HG02623 (cell line): ENCODE results near the gene SRGAP1.
"Not testable (repeated sequence)": the region's sequence is repeated elsewhere in the genome, so short reads cannot be mapped to it uniquely, and the experiment has no call there.

Source experiments
- ATAC-seq: cut with Tn5 transposase; IDR thresholded peaks from one replicate; pipeline ENCODE4 v1.9.1; 2021; ENCODE audit warnings: moderate library complexity; ENCODE audit not compliant: unreplicated experiment

SRGAP1 gene

DNA sequence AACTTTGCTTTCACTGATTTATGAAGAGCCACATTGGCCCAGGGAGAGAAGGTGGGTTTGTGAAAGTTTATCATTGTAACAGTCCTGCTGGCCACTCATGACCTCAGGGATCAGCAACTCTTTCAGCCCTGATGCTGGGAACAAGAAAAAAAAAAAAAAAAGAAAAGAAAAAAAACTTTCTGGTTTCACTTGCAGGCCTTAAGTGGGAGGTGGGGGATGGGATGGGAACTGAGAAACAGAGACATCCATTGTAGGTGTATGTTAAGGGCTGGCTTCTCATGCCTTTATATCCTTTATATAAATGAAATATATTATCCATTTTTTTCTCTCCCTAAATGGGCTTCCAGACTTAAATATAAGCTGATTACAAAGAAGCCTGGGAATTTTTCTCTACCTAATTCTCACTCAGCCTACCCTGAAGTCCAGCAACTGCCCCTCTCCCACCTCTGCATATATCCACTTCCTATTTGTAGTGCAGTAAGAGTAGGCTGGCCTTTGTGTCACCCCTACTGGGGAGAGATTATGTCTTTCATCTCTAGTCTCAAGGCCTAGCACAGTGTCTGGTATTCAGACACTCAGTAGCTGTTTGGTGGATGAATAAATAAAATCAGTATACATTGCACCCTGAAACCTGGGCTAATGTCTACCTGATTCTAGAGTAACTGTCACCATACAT is 190.5 kb downstream of the SRGAP1 start:
- no peak for ATAC-seq

GRCh38 chr12:64036414-64036813 is 191.9 kb downstream of the SRGAP1 start:
- ATAC-seq: no peak

DNA sequence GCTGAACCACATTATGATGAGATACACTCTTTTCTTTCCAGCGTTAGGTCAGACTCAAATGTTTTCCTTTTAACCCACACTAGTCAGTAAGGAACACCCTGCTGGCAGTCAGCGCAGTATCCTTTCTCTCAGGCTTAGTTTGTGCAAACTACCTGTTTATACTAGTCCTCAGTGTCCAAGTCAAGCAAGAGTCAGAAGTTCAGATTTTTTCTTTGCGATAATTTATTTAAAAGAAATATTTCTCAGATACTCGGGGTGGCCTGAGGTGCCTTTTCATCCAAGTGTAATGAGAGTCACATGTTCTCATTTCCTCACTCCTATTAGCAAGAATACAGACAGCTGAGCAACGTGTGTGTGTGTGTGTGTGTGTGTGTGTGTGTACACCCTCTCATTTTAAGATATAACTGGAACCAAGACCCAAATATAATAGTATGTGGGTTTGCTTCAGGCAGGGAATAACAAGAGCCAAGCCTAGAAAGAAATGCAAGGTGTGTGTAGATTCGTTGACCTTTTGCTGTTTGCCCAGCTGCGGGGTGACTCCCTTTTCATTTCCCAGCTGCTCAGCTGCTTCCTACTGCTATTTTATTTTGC is 194.9 kb downstream of the SRGAP1 start:
- no peak for ATAC-seq

DNA sequence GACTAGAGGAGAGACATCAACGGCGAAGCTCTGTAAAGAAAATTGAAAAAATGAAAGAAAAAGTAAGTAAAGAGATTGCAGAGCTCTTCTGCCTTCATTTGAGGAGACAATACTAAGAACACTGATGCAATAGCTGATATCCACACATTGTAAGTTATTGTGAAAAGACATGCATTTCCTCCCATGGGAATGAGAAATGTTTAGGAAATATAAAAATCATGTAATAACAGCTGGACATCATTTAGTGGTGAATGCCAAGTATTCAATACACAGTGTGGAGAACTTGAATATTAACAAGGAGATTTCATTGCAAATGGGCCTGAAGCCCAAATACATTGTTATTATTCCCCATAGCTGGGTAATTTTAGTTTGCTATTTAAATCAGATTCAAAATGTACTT is 198.4 kb downstream of the SRGAP1 start:
- ATAC-seq: no peak

DNA sequence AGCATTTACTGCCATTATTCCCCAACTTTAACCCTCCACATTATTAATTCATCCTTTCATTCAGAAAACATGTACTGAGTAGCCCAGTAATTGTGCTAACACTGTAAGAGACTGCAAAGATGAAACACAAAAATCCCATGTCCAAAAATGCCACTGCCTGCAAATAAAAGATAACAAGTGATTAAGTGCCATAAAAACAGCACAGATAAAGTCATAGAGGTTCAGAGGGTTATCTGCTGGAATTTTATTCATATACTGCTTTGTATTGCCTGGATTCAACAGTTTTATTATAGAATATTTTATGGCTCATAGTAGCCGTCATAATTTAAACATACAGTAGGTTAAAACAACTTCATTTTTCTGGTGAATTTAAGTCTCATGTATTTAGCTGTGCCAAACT is 199.7 kb downstream of the SRGAP1 start:
- ATAC-seq: no peak

- ATAC-seq: no peak
These were observed 206.6 kb downstream of the SRGAP1 start for GRCh38 chr12:64051057-64051456.

- no peak for ATAC-seq
These were observed 208.6 kb downstream of the SRGAP1 start for GRCh38 chr12:64053117-64053516.

- no peak for ATAC-seq
These were observed 209.6 kb downstream of the SRGAP1 start for GRCh38 chr12:64054079-64054520.

- no peak for ATAC-seq
These were observed 212.2 kb downstream of the SRGAP1 start for GRCh38 chr12:64056741-64057140.

DNA sequence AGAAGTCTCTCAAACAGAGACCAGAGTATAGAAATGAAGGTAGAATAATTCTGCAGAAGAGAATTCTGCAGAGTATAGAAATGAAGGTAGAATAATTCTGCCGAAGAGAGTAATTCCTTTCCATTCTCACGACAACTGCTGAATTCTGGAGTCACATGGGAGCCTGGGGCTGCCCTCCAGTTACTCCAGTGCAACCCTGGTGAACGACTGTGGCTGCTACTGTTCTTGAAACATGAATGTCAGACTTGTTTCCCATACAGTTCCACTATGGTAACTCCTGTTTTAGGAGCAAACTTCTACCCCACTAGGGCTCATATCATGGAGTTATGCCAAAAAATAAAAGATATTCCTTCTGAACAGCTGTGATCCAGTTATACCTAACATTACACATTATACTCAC is 213.2 kb downstream of the SRGAP1 start:
- ATAC-seq: no peak

DNA sequence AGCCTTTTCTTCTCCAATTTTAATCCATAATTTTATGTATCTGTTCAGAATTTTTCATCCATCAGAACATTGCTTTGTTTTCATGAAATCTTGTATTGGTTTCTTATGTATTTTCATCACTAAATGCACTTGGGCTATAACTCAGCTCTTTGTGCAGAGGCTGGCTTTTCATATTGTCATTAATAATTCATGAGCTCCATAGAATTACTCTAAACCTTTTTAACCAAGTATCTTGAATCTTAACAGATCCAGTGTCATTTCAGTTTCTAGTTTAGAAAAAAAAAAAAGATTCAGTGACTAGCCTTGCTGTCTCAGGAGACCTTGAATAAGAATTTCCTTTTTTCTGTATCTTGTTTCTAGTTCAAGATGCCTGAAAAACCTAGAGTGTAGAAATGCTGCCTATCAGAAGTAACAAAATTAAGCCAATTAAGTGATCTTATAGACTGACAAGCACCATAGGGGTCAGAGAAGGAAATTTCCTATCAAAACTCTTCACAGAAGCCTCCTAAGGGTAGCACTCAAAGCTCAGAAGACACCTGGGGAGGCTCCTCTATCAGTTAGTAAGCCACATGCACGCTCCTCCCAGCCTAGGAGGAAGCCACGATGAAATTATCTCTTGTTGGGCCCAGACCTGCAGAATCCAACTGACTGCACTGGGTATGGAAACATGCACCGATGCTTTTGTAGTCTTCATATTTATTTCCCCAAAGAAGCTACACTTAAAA is 214.2 kb downstream of the SRGAP1 start:
- no peak for ATAC-seq

DNA sequence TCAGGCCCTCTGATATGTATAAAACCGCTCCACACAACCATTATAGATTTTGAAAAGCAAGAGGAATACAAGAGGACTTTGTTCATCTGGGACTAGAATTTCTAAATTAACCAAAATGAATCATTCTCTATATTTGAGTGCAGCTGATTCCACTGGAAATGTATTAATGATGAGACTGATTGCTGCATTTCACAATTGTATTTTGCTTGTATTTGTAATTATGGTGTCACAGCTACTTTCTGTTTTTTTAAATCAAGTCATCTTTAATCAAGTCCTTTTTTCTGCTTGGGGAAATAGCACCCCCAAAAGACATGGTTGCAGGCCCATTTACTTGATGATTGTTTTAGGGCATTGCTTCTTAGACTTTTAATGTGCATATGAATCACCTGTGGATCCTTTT is 215.2 kb downstream of the SRGAP1 start:
- no peak for ATAC-seq

GRCh38 chr12:64061868-64062375 is 217.4 kb downstream of the SRGAP1 start:
- ATAC-seq: no peak

DNA sequence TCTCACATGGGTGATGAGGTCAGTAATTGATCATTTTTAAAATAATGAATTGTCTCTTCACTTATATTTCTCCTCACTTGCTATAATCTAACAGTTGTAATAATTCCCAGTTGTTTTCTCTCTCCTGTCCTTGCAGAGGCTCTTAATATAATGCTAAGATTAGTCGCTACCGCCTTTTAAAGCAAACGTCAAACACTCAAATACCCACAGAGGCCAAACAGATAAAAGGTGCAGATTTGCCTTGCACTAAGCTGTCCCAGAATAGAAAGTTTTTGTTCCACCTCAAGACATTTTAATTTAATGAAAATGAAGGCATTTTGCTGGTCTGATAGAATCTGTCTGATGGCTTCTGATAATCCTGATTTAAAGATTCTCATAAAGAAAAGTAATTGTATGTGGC is 218.6 kb downstream of the SRGAP1 start:
- ATAC-seq: no peak

- no peak for ATAC-seq
These were observed 219.7 kb downstream of the SRGAP1 start for GRCh38 chr12:64064240-64064639.

DNA sequence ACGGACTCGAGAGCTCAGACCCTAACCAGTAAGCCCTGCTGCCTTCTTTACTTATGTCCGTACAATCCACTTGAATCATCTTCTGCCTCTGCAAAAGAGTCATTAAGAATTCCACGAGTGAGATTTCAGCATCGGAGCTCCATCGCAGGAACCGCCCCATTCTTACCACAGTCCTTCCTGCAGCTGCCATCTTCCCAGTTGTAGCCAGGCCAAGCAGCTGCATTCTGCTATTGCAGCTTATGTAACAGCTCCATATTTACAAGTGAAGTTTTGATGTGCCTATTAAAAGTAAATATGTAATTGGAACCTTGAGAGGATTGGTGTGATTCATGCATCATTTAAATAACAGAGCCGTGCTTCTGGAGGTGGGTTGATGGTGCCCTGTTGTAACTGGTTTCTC is 220.2 kb downstream of the SRGAP1 start:
- no peak for ATAC-seq

- no peak for ATAC-seq
These were observed 221.5 kb downstream of the SRGAP1 start for GRCh38 chr12:64065881-64066451.

DNA sequence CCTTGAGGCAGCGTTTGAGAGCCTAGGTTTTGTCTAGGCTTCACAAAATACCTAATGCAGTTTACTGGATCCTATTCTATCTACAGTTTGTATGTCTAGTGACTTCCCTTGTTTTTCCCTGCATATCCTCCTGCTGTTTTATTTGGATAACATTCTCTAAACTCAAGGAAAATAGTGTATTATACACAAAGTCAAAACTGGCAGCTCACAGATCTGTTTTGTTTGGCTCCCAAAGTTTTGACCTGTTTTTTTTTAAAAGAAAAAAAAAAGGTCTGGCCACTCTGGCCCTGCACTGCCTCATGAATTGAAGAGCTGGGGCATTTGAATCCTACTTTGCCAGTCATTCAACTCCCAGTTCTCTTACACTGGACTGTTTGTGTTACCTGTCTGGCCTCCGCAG is 222.3 kb downstream of the SRGAP1 start:
- ATAC-seq: no peak

DNA sequence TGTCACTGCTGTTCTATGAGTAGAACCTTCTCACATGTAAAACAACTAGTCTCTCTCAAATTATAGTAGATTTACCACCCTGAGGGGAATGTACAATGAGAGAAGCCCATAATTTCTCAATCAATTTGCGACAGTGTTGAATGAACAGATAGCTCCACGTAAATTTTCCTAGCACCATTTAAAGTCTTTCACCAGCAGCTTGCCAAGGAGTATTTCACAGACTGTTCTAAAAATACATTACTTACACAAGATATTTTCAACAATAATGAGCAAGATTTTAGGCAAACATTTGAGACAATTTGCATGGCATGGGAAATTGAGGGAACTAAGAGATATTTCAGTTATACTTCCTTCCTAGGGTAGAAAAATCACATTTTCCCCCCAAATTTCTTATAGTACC is 226.0 kb downstream of the SRGAP1 start:
- no peak for ATAC-seq

GRCh38 chr12:64072916-64073575 is 228.5 kb downstream of the SRGAP1 start:
- ATAC-seq: no peak

DNA sequence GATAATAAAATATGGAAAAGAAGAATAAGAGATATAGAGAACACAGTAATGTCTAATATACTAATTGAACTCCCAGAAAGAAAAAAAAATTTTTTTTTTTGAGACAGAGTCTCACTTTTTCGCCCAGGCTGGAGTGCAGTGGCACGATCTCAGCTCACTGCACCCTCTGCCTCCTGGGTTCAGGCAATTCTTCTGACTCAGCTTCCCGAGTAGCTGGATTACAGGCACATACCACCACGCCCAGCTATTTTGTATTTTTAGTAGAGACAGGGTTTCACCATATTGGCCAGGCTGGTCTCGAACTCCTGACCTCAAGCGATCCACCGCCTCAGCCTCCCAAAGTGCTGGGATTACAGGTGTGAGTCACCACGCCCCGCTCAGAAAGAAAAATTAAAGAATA is 232.1 kb downstream of the SRGAP1 start:
- not testable (repeated sequence) for ATAC-seq
